ENCODE results near the gene CC2D1B. TPM values are rescaled to one million over a fixed set of nuclear protein-coding genes. Genes with fewer than 3 reads are reported as not detected.

Gene CC2D1B
- total and polyA plus RNA-seq, 9 of the 15 experiments (the other 6 are each of a cell fraction or from before 2014, with no cell fraction given): 1.2 to 33.6 (median 25.5) TPM

- Histone ChIP-seq H3K4me3 (no peak overlapping the region), H3K9me1 (ENCODE audit: control insufficient read depth, insufficient read depth, low read length) (no peaks in the 10 kb centered on the region), H2AFZ (ENCODE audit: low read depth, low read length) (no peak overlapping the region), H3K4me2 (ENCODE audit: insufficient read depth, low read length) (no peak overlapping the region), H3K27ac (ENCODE audit: extremely low read depth, low read depth, low read length) (no peak overlapping the region), H4K20me1 (replicated peaks; ENCODE audit: control insufficient read depth, insufficient read depth, low read length) (no peaks in the 10 kb centered on the region), H3K27me3 (ENCODE audit: control insufficient read depth in 2 of 2, insufficient read depth in 2 of 2, low read length in 2 of 2) (no peaks in the 10 kb centered on the region), H3K36me3 (ENCODE audit: control insufficient read depth, insufficient read depth, low read length) (no peaks in the 10 kb centered on the region; the same call in 2 of the 3 replicates), H3K79me2 (ENCODE audit: control insufficient read depth, insufficient read depth, low read length) (no peaks in the 10 kb centered on the region), H3K9ac (ENCODE audit: insufficient read depth in 1 of 2, low read depth in 2 of 2, low read length in 2 of 2) (no peak overlapping the region), H3K4me1 (replicated peaks in 1 of 2; ENCODE audit: control insufficient read depth in 2 of 2, insufficient read depth in 2 of 2, low read length in 2 of 2) (no peaks in the 10 kb centered on the region), H3K9me3 (replicated peaks; ENCODE audit: control insufficient read depth, insufficient read depth, low read depth, low read length) (no peaks in the 10 kb centered on the region)
- 60% methylated on average over 2 of the region's 2 CpGs for WGBS (ENCODE audit: insufficient coverage, low coverage, missing lambda C conversion rate)
- TF ChIP-seq RBBP5 (IDR thresholded peaks at IDR 0.05; ENCODE audit: borderline replicate concordance, insufficient read depth, low read length, poor library complexity, severe bottlenecking) (no peak), HES1 (IDR thresholded peaks at IDR 0.05; ENCODE audit: low read depth) (no peak), ZNF785 (CRISPR knock-in tag; IDR thresholded peaks at IDR 0.05) (no peak), HNRNPLL (IDR thresholded peaks at IDR 0.05; ENCODE audit: low read depth, low read length, poor library complexity, severe bottlenecking) (no peak), ZNF217 (CRISPR knock-in tag; IDR thresholded peaks at IDR 0.05) (no peak), FOXP1 (CRISPR knock-in tag; IDR thresholded peaks at IDR 0.05) (no peak), CLOCK (CRISPR knock-in tag; IDR thresholded peaks at IDR 0.05; ENCODE audit: borderline replicate concordance) (no peak), CBX5 (IDR thresholded peaks at IDR 0.05; ENCODE audit: borderline replicate concordance, low read depth) (no peak), SP2 (IDR thresholded peaks at IDR 0.05; ENCODE audit: extremely low read depth, low read depth, low read length, poor library complexity, severe bottlenecking) (no peak), CGGBP1 (CRISPR knock-in tag; IDR thresholded peaks at IDR 0.05) (no peak), NR3C1 (CRISPR knock-in tag; IDR thresholded peaks at IDR 0.05) (no peak)
- in situ Hi-C loops (cut with MboI): no loop called here
- no peak for ATAC-seq
- POLR2A ChIA-PET: interaction anchor here (1.2 to 2.2 kb wide), 2 partner anchors 8 to 17 kb away, joined by 3 to 11 read pairs; no protein-coding TSS in a partner anchor
- intact Hi-C loops (cut with micrococcal nuclease): loop anchor here (10.0 kb wide), 1 partner anchor 450 kb away; no protein-coding TSS in a partner anchor
- FAIRE-seq: no peak
- DNase-seq (ENCODE audit: extremely low read depth in 1 of 4, low spot score in 3 of 4): no peak
- no TSS peak for BruUV-seq (replicated peaks)
- CTCF ChIA-PET (ENCODE audit: low intra/inter-chr PET ratio): no interaction called here
Measured at GRCh38 chr1:52345252-52345651, 20.8 kb downstream of the CC2D1B start.
